Naive thymus-derived CD4-positive, alpha-beta T cell (primary cell): Measurements from ENCODE around the gene GFY. TPM values are rescaled to one million over a fixed set of nuclear protein-coding genes. Genes with fewer than 3 reads are reported as not detected.

Source experiments
- ATAC-seq: fragments of 150-1000 bp; cut with Tn5 transposase; 2 replicates; pipeline ENCODE4 v1.10.0; 2021; ENCODE audit warnings: mild to moderate bottlenecking, moderate library complexity
- CTCF ChIA-PET: fragments of 350-600 bp; sonication (Branson Sonifier 250); formaldehyde crosslinking; loops from one replicate; lab custom pipeline; 2021; ENCODE audit warnings: antibody characterized with exemption; lab: Charles Lee
- POLR2A ChIA-PET: fragments of 350-600 bp; sonication (Branson Sonifier 250); formaldehyde crosslinking; loops from one replicate; lab custom pipeline; 2021; ENCODE audit warnings: antibody characterized with exemption, inconsistent platforms; lab: Charles Lee
- DNase-seq, 9 donors: peaks; one replicate each; pipeline versions ENCODE4 v3.0.0 to v3.0.0-alpha.2; 2020 to 2022; ENCODE audit warnings: mixed read lengths in 1 of 9
- H3K27ac ChIP-seq: one replicate; pipeline ENCODE4 v1.7.0; 2013; ENCODE audit warnings: mild to moderate bottlenecking, low read depth, low read length, moderate library complexity
- H3K27me3 ChIP-seq, 2 donors: one replicate each; pipeline ENCODE4 v1.7.0; 2013; ENCODE audit warnings: low read length in 2 of 2, mild to moderate bottlenecking in 2 of 2, moderate library complexity in 2 of 2; ENCODE audit not compliant: control insufficient read depth in 2 of 2, insufficient read depth in 2 of 2
- H3K36me3 ChIP-seq, 3 experiments: 1 replicate in 2 of 3; 2 replicates in 1 of 3; pipeline ENCODE4 v1.7.0; 2013; ENCODE audit warnings: low read length in 3 of 3, mild to moderate bottlenecking in 3 of 3, moderate library complexity in 1 of 3; ENCODE audit not compliant: insufficient read depth in 3 of 3, control insufficient read depth in 2 of 3
- H3K4me1 ChIP-seq, 2 donors: one replicate each; pipeline ENCODE4 v1.7.0; 2013; ENCODE audit warnings: low read length in 2 of 2, mild to moderate bottlenecking in 2 of 2, moderate library complexity in 1 of 2; ENCODE audit not compliant: control insufficient read depth in 2 of 2, insufficient read depth in 2 of 2
- H3K4me3 ChIP-seq: 2 replicates; pipeline ENCODE4 v1.7.0; 2013; ENCODE audit warnings: mild to moderate bottlenecking, low read length
- H3K9me3 ChIP-seq, 3 experiments: 1 replicate in 2 of 3; 2 replicates in 1 of 3; pipeline ENCODE4 v1.7.0; 2013; ENCODE audit warnings: low read length in 3 of 3; ENCODE audit not compliant: control insufficient read depth in 2 of 3
- H3K27ac Mint-ChIP-seq, 9 donors: one replicate each; pipeline ENCODE4 v1.8.0; 2020 to 2022; ENCODE audit warnings: mixed read lengths in 9 of 9, mild to moderate bottlenecking in 8 of 9, moderate library complexity in 5 of 9, inconsistent platforms in 2 of 9
- H3K27me3 Mint-ChIP-seq, 5 donors: one replicate each; pipeline ENCODE4 v1.8.0; 2021 to 2022; ENCODE audit warnings: mixed read lengths in 5 of 5, mild to moderate bottlenecking in 1 of 5
- H3K36me3 Mint-ChIP-seq, 5 donors: one replicate each; pipeline ENCODE4 v1.8.0; 2020 to 2022; ENCODE audit warnings: mixed read lengths in 5 of 5, mild to moderate bottlenecking in 3 of 5, inconsistent platforms in 1 of 5
- H3K4me1 Mint-ChIP-seq, 7 donors: one replicate each; pipeline ENCODE4 v1.8.0; 2020 to 2022; ENCODE audit warnings: mixed read lengths in 7 of 7, mild to moderate bottlenecking in 3 of 7, inconsistent platforms in 1 of 7
- H3K4me3 Mint-ChIP-seq, 10 donors: one replicate each; pipeline ENCODE4 v1.8.0; 2020 to 2022; ENCODE audit warnings: mild to moderate bottlenecking in 10 of 10, mixed read lengths in 10 of 10, moderate library complexity in 6 of 10, inconsistent platforms in 2 of 10
- H3K9me3 Mint-ChIP-seq, 11 donors: one replicate each; pipeline ENCODE4 v1.8.0; 2020 to 2022; ENCODE audit warnings: mixed read lengths in 11 of 11, mild to moderate bottlenecking in 4 of 11, inconsistent platforms in 1 of 11, moderate library complexity in 1 of 11
- intact Hi-C, 2 donors: fragments of 100-400 bp; cut with micrococcal nuclease; formaldehyde crosslinking; loops; one replicate each; pipeline ENCODE4 v1.15.1; 2023
- polyA plus RNA-seq, 2 donors: library from polyadenylated mRNA; unstranded; fragments of 300-500 nt; fragmentation: Illumina TruSeq; gene quantifications; one replicate each; pipeline ENCODE4 v1.2.3, GENCODE V29; 2021
- total RNA-seq, 6 experiments: library from RNA in 5 of 6; stranded (reverse) in 5 of 6; gene quantifications; 1 replicate in 5 of 6; 2 replicates in 1 of 6; pipeline ENCODE4 v1.2.3 and lab custom pipeline; 2021 to 2026

Gene GFY
- total and polyA plus RNA-seq, 7 experiments from 2014 or later = not detected

DNA sequence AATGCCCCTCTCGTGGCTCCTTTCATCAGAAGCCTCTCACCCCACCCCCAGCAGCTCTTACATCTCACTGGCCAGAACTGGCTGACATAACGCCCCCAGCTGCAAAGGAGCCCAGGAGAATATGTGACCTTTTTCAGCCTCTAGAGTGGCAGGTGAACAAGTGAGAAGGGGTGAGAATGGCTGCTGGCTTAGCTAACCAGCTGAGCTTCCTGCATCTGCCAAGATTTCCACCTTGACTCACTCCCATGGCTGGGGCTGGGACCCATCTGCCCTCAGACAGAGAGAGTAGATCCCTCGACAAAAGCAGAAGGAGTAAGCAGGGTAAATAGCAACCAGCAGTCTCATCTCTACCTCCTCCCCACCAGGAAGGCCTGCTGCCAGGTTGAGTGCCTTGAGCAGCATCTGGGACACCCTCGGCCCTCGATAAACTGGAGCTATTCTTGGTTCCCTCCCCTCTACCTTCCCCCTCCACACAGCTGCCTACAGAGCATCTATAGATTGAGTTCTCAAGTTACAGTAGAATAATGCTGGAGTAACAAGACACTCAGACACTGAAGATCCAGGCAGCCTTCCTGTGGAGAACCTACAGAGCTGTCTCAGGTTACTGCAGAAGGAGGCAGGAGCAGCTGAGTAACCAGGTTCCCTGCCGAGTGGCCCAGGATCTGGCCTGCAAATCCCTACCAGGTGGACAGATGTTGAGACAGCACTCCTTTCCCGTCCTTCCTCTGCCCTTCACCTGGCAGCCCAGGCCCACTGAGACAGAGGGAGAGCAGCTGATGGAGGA is 21.6 kb upstream of the GFY start:
- ATAC-seq (no peak), DNase-seq (no peak)
- Histone ChIP-seq H3K27me3 (no peaks in the 10 kb centered on the region), H3K36me3 (no peaks in the 10 kb centered on the region), H3K27ac (no peak overlapping the region), H3K4me1 (peaks cover 0 to 24% of the 10 kb centered on the region in 2 donors), H3K9me3 (no peaks in the 10 kb centered on the region), H3K4me3 (no peak overlapping the region)
- no peaks in the 10 kb centered on the region for H3K36me3 Mint-ChIP-seq
- H3K27ac Mint-ChIP-seq = peak overlapping the region in 3 of 9 donors; percentile 5 to 75 (median 36)
- H3K4me1 Mint-ChIP-seq = peaks cover 14 to 55% (median 28%) of the 10 kb centered on the region in 7 donors
- ChIA-PET CTCF (interaction anchor here (0.8 to 1.0 kb wide), 2 partner anchors 36 to 66 kb away, joined by 3 read pairs; no protein-coding TSS in a partner anchor), POLR2A (interaction anchor here (1.1 kb wide), 1 partner anchor 9 kb away, joined by 3 read pairs; no protein-coding TSS in a partner anchor)
- H3K27me3 Mint-ChIP-seq = peaks cover 0 to 4% (median 0%) of the 10 kb centered on the region in 5 donors
- peak overlapping the region in 1 of 10 donors; percentile 16 for H3K4me3 Mint-ChIP-seq
- intact Hi-C loops = no loop called here
- H3K9me3 Mint-ChIP-seq = peaks cover 0 to 2% (median 0%) of the 10 kb centered on the region in 11 donors

GRCh38 chr19:49407079-49407478 is 18.1 kb upstream of the GFY start:
- ATAC-seq = no peak
- POLR2A ChIA-PET = interaction anchor here (0.9 to 2.2 kb wide), 4 partner anchors 10 to 45 kb away, joined by 3 to 7 read pairs (median 5); no protein-coding TSS in a partner anchor
- Histone ChIP-seq H3K9me3 (no peaks in the 10 kb centered on the region), H3K36me3 (no peaks in the 10 kb centered on the region), H3K27me3 (no peaks in the 10 kb centered on the region), H3K4me1 (peaks cover 16 to 37% of the 10 kb centered on the region in 2 donors), H3K27ac (no peak overlapping the region), H3K4me3 (no peak overlapping the region)
- Mint-ChIP-seq H3K27me3 (peaks cover 0 to 4% (median 0%) of the 10 kb centered on the region in 5 donors), H3K9me3 (no peaks in the 10 kb centered on the region), H3K4me3 (peak overlapping the region in 2 of 10 donors; percentile 56 to 74), H3K4me1 (peaks cover 40 to 77% (median 52%) of the 10 kb centered on the region in 7 donors), H3K27ac (no peak overlapping the region), H3K36me3 (peaks cover 0 to 6% (median 0%) of the 10 kb centered on the region in 5 donors)
- CTCF ChIA-PET = interaction anchor here (1.8 kb wide), 1 partner anchor 10 kb away, joined by 4 read pairs; no protein-coding TSS in a partner anchor
- intact Hi-C loops = loop anchor here in 1 of 2 donors (5.0 kb wide), 1 partner anchor 35 kb away; the partner anchor contains the start of gene SLC17A7
- DNase-seq = no peak

- intact Hi-C loops = loop anchor here in 1 of 2 donors (2.0 to 5.0 kb wide), 2 partner anchors 17 to 35 kb away; partner anchors contain the start of genes GFY and SLC17A7
- ChIA-PET POLR2A (interaction anchor here (0.9 to 2.2 kb wide), 4 partner anchors 11 to 45 kb away, joined by 3 to 8 read pairs (median 6); partner anchors contain the start of gene PTH2), CTCF (interaction anchor here (1.8 kb wide), 1 partner anchor 9 kb away, joined by 4 read pairs; no protein-coding TSS in a partner anchor)
- no peak for ATAC-seq
- H3K9me3 ChIP-seq = no peaks in the 10 kb centered on the region
- peak overlapping the region; percentile 1 to 92 (median 78) for H3K27ac Mint-ChIP-seq
- H3K4me1 ChIP-seq = peaks cover 16 to 39% of the 10 kb centered on the region in 2 donors
- H3K9me3 Mint-ChIP-seq = peaks cover 0 to under 1% (median 0%) of the 10 kb centered on the region in 11 donors
- no peak for DNase-seq
- H3K27ac ChIP-seq = no peak overlapping the region
- no peaks in the 10 kb centered on the region for H3K36me3 ChIP-seq
- H3K4me3 ChIP-seq = no peak overlapping the region
- peaks cover 43 to 82% (median 56%) of the 10 kb centered on the region in 7 donors for H3K4me1 Mint-ChIP-seq
- peaks cover 0 to 4% (median 0%) of the 10 kb centered on the region in 5 donors for H3K27me3 Mint-ChIP-seq
- peaks cover 0 to 6% (median 0%) of the 10 kb centered on the region in 5 donors for H3K36me3 Mint-ChIP-seq
- H3K27me3 ChIP-seq = no peaks in the 10 kb centered on the region
- peak overlapping the region in 8 of 10 donors; percentile 0 to 74 (median 48) for H3K4me3 Mint-ChIP-seq
Observed at GRCh38 chr19:49407482-49408015, 17.6 kb upstream of the GFY start.

DNA sequence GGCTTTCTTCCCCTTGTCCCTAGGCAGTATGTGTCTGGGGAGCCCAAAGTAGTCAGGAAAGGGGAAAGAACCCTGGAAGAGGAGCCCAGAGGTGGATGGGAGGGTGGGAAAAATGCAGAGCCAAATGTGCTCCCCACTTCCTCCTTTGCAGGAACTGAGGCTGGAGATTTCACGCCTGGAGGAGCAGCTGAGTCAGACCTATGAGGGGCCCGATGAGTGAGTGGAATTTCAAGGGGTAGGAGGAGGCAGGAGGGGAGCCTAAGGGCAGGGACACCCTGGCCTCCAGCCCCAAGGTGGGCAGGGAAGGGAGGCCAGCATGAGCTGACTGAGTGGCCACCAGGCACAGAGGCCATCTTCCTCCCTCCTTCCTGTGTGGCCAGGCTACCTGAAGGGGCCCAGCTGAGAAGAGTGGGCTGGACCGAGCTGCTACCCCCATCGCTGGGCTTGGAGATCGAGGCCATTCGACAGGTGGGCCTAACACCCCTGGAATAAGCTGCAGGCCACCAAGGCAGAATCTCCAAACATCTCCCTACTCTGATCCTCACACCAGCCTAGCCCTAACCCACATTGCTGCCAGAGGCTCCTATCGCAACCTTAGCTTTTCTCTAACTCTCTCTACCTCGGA is 16.3 kb upstream of the GFY start:
- Mint-ChIP-seq H3K4me1 (peaks cover 43 to 78% (median 56%) of the 10 kb centered on the region in 7 donors), H3K27ac (peak overlapping the region; percentile 77 to 92 (median 84)), H3K27me3 (peaks cover 0 to 4% (median 0%) of the 10 kb centered on the region in 5 donors), H3K9me3 (peaks cover 0 to 2% (median 0%) of the 10 kb centered on the region in 11 donors), H3K4me3 (peak overlapping the region; percentile 34 to 86 (median 68)), H3K36me3 (peaks cover 0 to 6% (median 0%) of the 10 kb centered on the region in 5 donors)
- no peaks in the 10 kb centered on the region for H3K9me3 ChIP-seq
- no peak for ATAC-seq
- CTCF ChIA-PET = interaction anchor here (0.8 to 1.3 kb wide), 2 partner anchors 27 to 43 kb away, joined by 3 read pairs; no protein-coding TSS in a partner anchor
- POLR2A ChIA-PET = interaction anchor here (1.0 to 2.1 kb wide), 2 partner anchors 14 to 43 kb away, joined by 3 to 8 read pairs; partner anchors contain the start of genes PIH1D1 and PTH2
- peak overlapping the region; percentile 6 for H3K27ac ChIP-seq
- no peaks in the 10 kb centered on the region for H3K36me3 ChIP-seq
- peak overlapping the region; percentile 1 for H3K4me3 ChIP-seq
- no peaks in the 10 kb centered on the region for H3K27me3 ChIP-seq
- H3K4me1 ChIP-seq = peaks cover 16 to 39% of the 10 kb centered on the region in 2 donors
- no peak for DNase-seq
- intact Hi-C loops = loop anchor here in 1 of 2 donors (2.0 to 5.0 kb wide), 2 partner anchors 16 to 33 kb away; partner anchors contain the start of genes GFY and SLC17A7

- Histone ChIP-seq H3K4me1 (peaks cover 16 to 39% of the 10 kb centered on the region in 2 donors), H3K36me3 (no peaks in the 10 kb centered on the region), H3K4me3 (peak overlapping the region; percentile 1), H3K9me3 (no peaks in the 10 kb centered on the region), H3K27me3 (no peaks in the 10 kb centered on the region), H3K27ac (peak overlapping the region; percentile 6)
- Mint-ChIP-seq H3K4me1 (peaks cover 43 to 72% (median 56%) of the 10 kb centered on the region in 7 donors), H3K36me3 (peaks cover 0 to 6% (median 0%) of the 10 kb centered on the region in 5 donors), H3K27me3 (peaks cover 0 to 4% (median 0%) of the 10 kb centered on the region in 5 donors), H3K27ac (peak overlapping the region; percentile 77 to 91 (median 84)), H3K9me3 (peaks cover 0 to 2% (median 0%) of the 10 kb centered on the region in 11 donors), H3K4me3 (peak overlapping the region; percentile 34 to 86 (median 68))
- intact Hi-C loops = loop anchor here in 1 of 2 donors (2.0 to 5.0 kb wide), 2 partner anchors 15 to 33 kb away; partner anchors contain the start of genes GFY and SLC17A7
- CTCF ChIA-PET = interaction anchor here (0.6 to 1.3 kb wide), 3 partner anchors 27 to 1004 kb away, joined by 3 read pairs; no protein-coding TSS in a partner anchor
- POLR2A ChIA-PET = interaction anchor here (1.0 to 2.1 kb wide), 4 partner anchors 10 to 63 kb away, joined by 3 to 8 read pairs (median 5); partner anchors contain the start of genes PIH1D1 and PTH2
- peak in 1 of 9 donors; percentile 24 for DNase-seq
- peak; percentile 66 for ATAC-seq
Observed at GRCh38 chr19:49409441-49410029, 15.7 kb upstream of the GFY start.
